ENCODE results near the gene C10orf53.

The C10orf53 gene

GRCh38 chr10:49679480-49679893 lies at the start of gene C10orf53:
Gene C10orf53 (plus strand): TSS chr10:49679651. CDS start chr10:49679698, 47 bp downstream.
- DNase-seq: no peak

GRCh38 chr10:49631975-49632374 lies 47.5 kb upstream of the C10orf53 start:
- DNase-seq: no peak

- no peak for DNase-seq
Measured at GRCh38 chr10:49632406-49633317, 46.8 kb upstream of the C10orf53 start.

- no peak for DNase-seq
Measured at GRCh38 chr10:49633327-49634068, 46.0 kb upstream of the C10orf53 start.

GRCh38 chr10:49634069-49634660 lies 45.3 kb upstream of the C10orf53 start:
- no peak for DNase-seq

- DNase-seq: no peak
Measured at GRCh38 chr10:49642311-49642710, 37.1 kb upstream of the C10orf53 start.

- no peak for DNase-seq
Measured at GRCh38 chr10:49643241-49644034, 36.0 kb upstream of the C10orf53 start.

- DNase-seq: no peak
Measured at GRCh38 chr10:49644035-49644646, 35.3 kb upstream of the C10orf53 start.

- DNase-seq: no peak
Measured at GRCh38 chr10:49645417-49645816, 34.0 kb upstream of the C10orf53 start.

- DNase-seq: no peak
Measured at GRCh38 chr10:49645871-49646870, 33.3 kb upstream of the C10orf53 start.

- DNase-seq: no peak
Measured at GRCh38 chr10:49647554-49647953, 31.9 kb upstream of the C10orf53 start.

GRCh38 chr10:49647985-49648795 lies 31.3 kb upstream of the C10orf53 start:
- DNase-seq: no peak

GRCh38 chr10:49649294-49649693 lies 30.2 kb upstream of the C10orf53 start:
- no peak for DNase-seq

- no peak for DNase-seq
Measured at GRCh38 chr10:49649936-49650723, 29.3 kb upstream of the C10orf53 start.

GRCh38 chr10:49650724-49651034 lies 28.8 kb upstream of the C10orf53 start:
- no peak for DNase-seq

- DNase-seq: no peak
Measured at GRCh38 chr10:49651039-49651835, 28.2 kb upstream of the C10orf53 start.

GRCh38 chr10:49651917-49652316 lies 27.5 kb upstream of the C10orf53 start:
- no peak for DNase-seq
